ENCODE measurements around the gene IGSF9. TPM values are rescaled to one million over a fixed set of nuclear protein-coding genes. Genes with fewer than 3 reads are reported as not detected.

IGSF9 gene
- total RNA-seq, 1 experiment from 2014 or later, result 0.44 TPM

DNA sequence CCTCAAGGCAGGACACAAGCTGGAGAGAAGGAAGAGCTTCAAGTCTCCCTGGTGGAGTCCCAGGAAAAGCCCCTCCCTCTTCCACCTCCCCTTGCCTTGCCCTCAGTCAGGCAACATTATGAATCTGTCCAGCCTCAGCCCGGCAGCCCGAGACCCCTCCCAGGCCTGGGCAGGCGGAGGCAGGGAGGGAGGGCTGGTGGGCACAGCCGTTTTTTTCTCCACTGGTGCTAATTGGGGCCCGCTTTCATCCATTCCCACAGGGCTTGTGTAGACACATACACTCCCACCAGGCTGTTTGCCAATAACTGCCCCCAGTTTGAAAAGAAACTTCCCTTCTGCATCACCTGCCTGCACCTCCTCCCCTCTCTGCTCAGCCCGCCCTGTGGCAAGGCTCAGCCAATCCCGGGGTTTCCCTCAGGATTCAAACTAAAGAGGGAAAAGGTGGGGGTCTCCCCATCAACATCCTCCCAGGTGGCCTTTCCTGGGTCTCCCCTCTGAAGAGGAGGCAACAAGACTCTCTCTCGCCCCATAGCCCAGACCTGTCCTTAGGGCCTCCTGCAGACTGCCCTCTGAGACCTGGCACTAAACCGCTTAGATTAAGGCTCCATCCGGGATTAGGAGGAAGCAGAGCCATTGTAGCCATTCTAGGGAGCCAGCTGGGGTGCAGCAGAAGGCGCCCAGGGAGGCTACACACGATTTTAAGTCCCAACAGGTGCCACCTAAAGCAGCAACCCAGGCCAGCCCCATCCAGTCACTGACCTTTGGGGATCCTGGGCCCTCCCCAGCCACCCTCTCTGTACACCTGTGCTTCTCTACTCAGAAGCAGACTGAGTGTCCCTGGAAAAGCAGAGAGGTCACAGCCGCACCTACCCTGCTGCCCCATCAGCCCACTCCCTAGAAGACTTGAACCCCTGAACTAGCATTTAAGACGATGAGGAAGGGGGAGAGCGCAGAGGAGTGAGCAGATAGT lies 3.5 kb downstream of the IGSF9 start:
- intact Hi-C loops (cut with micrococcal nuclease), result no loop called here
- no TSS peak for BruUV-seq (replicated peaks)
- TF ChIP-seq CTCF (IDR thresholded peaks at IDR 0.05; ENCODE audit: unreplicated experiment), result no peak
- Mint-ChIP-seq H3K27ac (ENCODE audit: low read depth, unreplicated experiment) (no peak overlapping the region), H3K4me1 (ENCODE audit: insufficient read depth, unreplicated experiment) (peaks cover 30% of the 10 kb centered on the region), H3K4me3 (ENCODE audit: unreplicated experiment) (no peak overlapping the region), H3K27me3 (ENCODE audit: insufficient read depth, unreplicated experiment) (no peaks in the 10 kb centered on the region), H3K9me3 (ENCODE audit: unreplicated experiment) (no peaks in the 10 kb centered on the region), H3K36me3 (ENCODE audit: insufficient read depth, unreplicated experiment) (no peaks in the 10 kb centered on the region)
- DNase-seq (ENCODE audit: unreplicated experiment), result no peak
- CTCF ChIA-PET, result interaction anchor here (0.9 to 52.4 kb wide), 3 partner anchors 10 to 721 kb away, joined by 3 to 1675 read pairs (median 7); no protein-coding TSS in a partner anchor
- POLR2A ChIA-PET, result interaction anchor here (0.6 to 1.2 kb wide), 2 partner anchors 29 to 58 kb away, joined by 3 read pairs; no protein-coding TSS in a partner anchor

DNA sequence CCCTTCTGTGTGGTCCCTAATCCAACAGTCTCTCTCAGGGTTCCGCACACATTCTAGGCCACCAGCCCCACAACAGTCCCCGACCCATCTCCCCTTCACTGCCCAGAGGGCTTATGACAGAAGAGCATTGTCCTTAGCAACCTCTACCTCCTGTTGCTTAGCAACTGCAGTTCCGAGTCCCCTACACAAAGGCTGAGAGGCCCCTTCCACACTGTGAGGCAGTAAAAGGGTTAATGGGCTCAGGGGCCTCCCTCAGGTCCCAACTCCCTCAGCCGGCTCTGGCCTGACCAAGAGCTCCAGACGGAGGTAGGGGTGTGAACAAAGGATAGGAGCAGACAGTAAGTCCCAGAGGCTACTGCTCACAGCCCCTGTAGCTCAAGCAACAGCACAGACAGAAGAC lies 4.3 kb downstream of the IGSF9 start:
- Mint-ChIP-seq H3K4me1 (ENCODE audit: insufficient read depth, unreplicated experiment) (peaks cover 31% of the 10 kb centered on the region), H3K9me3 (ENCODE audit: unreplicated experiment) (no peaks in the 10 kb centered on the region), H3K27ac (ENCODE audit: low read depth, unreplicated experiment) (no peak overlapping the region), H3K36me3 (ENCODE audit: insufficient read depth, unreplicated experiment) (no peaks in the 10 kb centered on the region), H3K4me3 (ENCODE audit: unreplicated experiment) (no peak overlapping the region), H3K27me3 (ENCODE audit: insufficient read depth, unreplicated experiment) (no peaks in the 10 kb centered on the region)
- intact Hi-C loops (cut with micrococcal nuclease), result no loop called here
- ChIA-PET CTCF (interaction anchor here (0.9 to 52.4 kb wide), 5 partner anchors 11 to 720 kb away, joined by 3 to 1675 read pairs (median 19); partner anchors contain the start of gene TAGLN2), POLR2A (interaction anchor here (0.6 to 1.2 kb wide), 3 partner anchors 29 to 789 kb away, joined by 3 to 4 read pairs (median 3); no protein-coding TSS in a partner anchor)
- no peak for DNase-seq (ENCODE audit: unreplicated experiment)
- TF ChIP-seq CTCF (IDR thresholded peaks at IDR 0.05; ENCODE audit: unreplicated experiment), result no peak
- BruUV-seq (replicated peaks), result no TSS peak

GRCh38 chr1:159940006-159940620 lies 5.3 kb downstream of the IGSF9 start:
- H3K27ac Mint-ChIP-seq (ENCODE audit: low read depth, unreplicated experiment), result no peak overlapping the region
- no peak overlapping the region for H3K4me3 Mint-ChIP-seq (ENCODE audit: unreplicated experiment)
- intact Hi-C loops (cut with micrococcal nuclease), result no loop called here
- no peaks in the 10 kb centered on the region for H3K36me3 Mint-ChIP-seq (ENCODE audit: insufficient read depth, unreplicated experiment)
- TF ChIP-seq CTCF (IDR thresholded peaks at IDR 0.05; ENCODE audit: unreplicated experiment), result no peak
- H3K9me3 Mint-ChIP-seq (ENCODE audit: unreplicated experiment), result no peaks in the 10 kb centered on the region
- CTCF ChIA-PET, result interaction anchor here (0.6 to 52.4 kb wide), 15 partner anchors 10 to 767 kb away, joined by 3 to 1675 read pairs (median 6); partner anchors contain the start of gene TAGLN2
- H3K4me1 Mint-ChIP-seq (ENCODE audit: insufficient read depth, unreplicated experiment), result peaks cover 25% of the 10 kb centered on the region
- BruUV-seq (replicated peaks), result no TSS peak
- H3K27me3 Mint-ChIP-seq (ENCODE audit: insufficient read depth, unreplicated experiment), result no peaks in the 10 kb centered on the region
- POLR2A ChIA-PET, result interaction anchor here (1.2 to 4.4 kb wide), 4 partner anchors 9 to 91 kb away, joined by 3 to 38 read pairs (median 8); no protein-coding TSS in a partner anchor
- no peak for DNase-seq (ENCODE audit: unreplicated experiment)

GRCh38 chr1:159939678-159940002 lies 5.8 kb downstream of the IGSF9 start:
- no peaks in the 10 kb centered on the region for H3K36me3 Mint-ChIP-seq (ENCODE audit: insufficient read depth, unreplicated experiment)
- CTCF ChIA-PET, result interaction anchor here (0.6 to 52.4 kb wide), 20 partner anchors 10 to 313 kb away, joined by 3 to 1675 read pairs (median 4); partner anchors contain the start of gene TAGLN2
- no peaks in the 10 kb centered on the region for H3K27me3 Mint-ChIP-seq (ENCODE audit: insufficient read depth, unreplicated experiment)
- POLR2A ChIA-PET, result interaction anchor here (0.8 to 4.4 kb wide), 5 partner anchors 9 to 91 kb away, joined by 4 to 38 read pairs (median 7); partner anchors contain the start of gene TAGLN2
- no TSS peak for BruUV-seq (replicated peaks)
- H3K27ac Mint-ChIP-seq (ENCODE audit: low read depth, unreplicated experiment), result no peak overlapping the region
- TF ChIP-seq CTCF (IDR thresholded peaks at IDR 0.05; ENCODE audit: unreplicated experiment), result no peak
- no peaks in the 10 kb centered on the region for H3K9me3 Mint-ChIP-seq (ENCODE audit: unreplicated experiment)
- no peak overlapping the region for H3K4me3 Mint-ChIP-seq (ENCODE audit: unreplicated experiment)
- intact Hi-C loops (cut with micrococcal nuclease), result loop anchor here (10.0 kb wide), 2 partner anchors 135 to 435 kb away; partner anchors contain the start of gene KCNJ10
- peaks cover 21% of the 10 kb centered on the region for H3K4me1 Mint-ChIP-seq (ENCODE audit: insufficient read depth, unreplicated experiment)
- DNase-seq (ENCODE audit: unreplicated experiment), result no peak

Data from MCF 10A (cell line).